AG10803 (cell line): ENCODE measurements around the gene MAP2K6.

ENCODE experiments used
- DNase-seq: peaks from one replicate; pipeline ENCODE4 v3.0.0; 2010; ENCODE audit warnings: low read depth
- H3K4me3 ChIP-seq: 2 replicates; pipeline ENCODE4 v1.5.1; 2011; ENCODE audit warnings: mild to moderate bottlenecking, low read length, control low read depth
- TF ChIP-seq, protein P1 (sequence below): conservative IDR thresholded peaks from 2 replicates; pipeline ENCODE4 v1.5.1; 2011; ENCODE audit warnings: mild to moderate bottlenecking, low read length, control low read depth, inconsistent platforms

MAP2K6 gene

DNA sequence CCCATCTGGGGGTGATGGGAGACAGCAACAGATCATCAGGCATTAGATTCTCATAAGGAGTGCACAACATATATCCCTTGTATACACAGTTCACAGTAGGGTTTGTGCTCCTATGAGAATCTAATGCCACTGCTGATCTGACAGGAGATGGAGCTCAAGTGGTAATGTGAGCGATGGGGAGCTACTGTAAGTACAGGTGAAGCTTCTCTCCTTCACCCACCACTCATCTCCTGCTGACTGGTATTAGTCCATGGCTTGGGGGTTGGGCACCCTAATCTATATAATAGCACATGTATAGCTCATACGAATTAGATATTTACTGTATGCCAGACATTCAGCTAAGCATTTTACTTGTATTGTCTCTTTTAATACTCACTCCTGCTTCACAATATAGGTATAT, 101.7 kb downstream of the MAP2K6 start:
- no peak for DNase-seq
- TF ChIP-seq, protein P1, sequence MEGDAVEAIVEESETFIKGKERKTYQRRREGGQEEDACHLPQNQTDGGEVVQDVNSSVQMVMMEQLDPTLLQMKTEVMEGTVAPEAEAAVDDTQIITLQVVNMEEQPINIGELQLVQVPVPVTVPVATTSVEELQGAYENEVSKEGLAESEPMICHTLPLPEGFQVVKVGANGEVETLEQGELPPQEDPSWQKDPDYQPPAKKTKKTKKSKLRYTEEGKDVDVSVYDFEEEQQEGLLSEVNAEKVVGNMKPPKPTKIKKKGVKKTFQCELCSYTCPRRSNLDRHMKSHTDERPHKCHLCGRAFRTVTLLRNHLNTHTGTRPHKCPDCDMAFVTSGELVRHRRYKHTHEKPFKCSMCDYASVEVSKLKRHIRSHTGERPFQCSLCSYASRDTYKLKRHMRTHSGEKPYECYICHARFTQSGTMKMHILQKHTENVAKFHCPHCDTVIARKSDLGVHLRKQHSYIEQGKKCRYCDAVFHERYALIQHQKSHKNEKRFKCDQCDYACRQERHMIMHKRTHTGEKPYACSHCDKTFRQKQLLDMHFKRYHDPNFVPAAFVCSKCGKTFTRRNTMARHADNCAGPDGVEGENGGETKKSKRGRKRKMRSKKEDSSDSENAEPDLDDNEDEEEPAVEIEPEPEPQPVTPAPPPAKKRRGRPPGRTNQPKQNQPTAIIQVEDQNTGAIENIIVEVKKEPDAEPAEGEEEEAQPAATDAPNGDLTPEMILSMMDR: no peak
- no peak overlapping the region for H3K4me3 ChIP-seq

DNA sequence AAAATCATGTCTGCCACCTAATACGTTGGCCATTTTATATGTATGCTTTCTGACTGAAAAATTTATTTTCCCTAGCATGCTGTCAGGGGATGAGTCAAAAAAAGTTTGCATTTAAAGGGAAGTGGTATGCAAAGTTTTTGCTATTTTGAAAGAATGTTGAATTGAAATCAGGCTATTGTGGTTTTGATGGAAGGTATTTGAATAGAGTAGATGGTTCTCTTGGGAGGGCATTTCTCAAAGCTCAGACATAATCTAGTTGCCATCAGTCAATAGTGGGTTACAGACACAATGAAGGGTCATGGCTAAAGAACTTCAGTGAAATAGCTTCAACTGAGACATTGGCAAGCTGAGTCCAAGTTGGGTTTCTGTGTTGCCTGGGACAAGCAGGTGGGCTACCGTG, 102.4 kb downstream of the MAP2K6 start:
- DNase-seq: peak; percentile 49
- TF ChIP-seq, protein P1: no peak
- H3K4me3 ChIP-seq: no peak overlapping the region

DNA sequence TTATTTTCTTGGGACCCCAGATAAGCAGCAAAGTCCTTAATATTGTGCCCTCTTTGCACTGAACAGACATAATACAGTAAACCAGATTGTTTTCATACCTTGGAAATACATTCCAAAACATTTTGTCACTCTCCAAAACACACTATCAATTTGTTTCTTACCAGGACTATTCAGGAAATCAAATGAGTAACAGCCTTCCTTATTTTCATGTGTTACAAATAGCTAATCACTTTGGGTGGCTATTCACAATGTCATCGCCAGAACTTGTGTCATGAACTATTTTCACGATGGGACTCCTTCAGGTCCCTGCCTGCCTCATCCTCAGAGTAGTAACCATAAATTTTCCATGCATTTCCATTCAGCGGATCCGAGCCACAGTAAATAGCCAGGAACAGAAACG, 104.5 kb downstream of the MAP2K6 start:
- TF ChIP-seq, protein P1: no peak
- DNase-seq: peak; percentile 5
- no peak overlapping the region for H3K4me3 ChIP-seq

DNA sequence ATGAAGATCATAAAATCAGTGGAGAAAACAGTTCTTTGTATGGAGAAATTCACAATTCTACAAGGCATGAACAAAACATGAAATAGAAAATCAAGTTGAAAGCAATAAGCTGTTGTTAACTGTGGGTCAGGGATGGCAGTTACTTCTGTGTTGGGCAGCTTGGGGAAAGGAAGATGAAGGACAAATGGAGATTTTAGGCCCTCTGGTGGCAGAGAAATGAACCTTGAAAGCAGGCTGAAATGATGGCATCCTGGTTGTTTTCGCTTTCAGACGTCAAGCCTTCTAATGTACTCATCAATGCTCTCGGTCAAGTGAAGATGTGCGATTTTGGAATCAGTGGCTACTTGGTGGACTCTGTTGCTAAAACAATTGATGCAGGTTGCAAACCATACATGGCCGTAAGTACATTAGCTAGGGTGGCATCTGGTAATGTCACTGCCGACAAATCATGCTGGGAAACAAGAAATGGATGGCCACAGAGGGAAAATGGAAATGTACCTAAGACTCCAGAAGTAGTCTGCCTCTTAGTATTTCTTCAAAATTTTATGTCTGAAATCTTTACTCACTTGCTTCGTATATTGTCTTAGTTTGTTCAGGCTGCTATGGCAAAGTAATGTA, 108.9 kb downstream of the MAP2K6 start:
- DNase-seq: peak; percentile 73

DNA sequence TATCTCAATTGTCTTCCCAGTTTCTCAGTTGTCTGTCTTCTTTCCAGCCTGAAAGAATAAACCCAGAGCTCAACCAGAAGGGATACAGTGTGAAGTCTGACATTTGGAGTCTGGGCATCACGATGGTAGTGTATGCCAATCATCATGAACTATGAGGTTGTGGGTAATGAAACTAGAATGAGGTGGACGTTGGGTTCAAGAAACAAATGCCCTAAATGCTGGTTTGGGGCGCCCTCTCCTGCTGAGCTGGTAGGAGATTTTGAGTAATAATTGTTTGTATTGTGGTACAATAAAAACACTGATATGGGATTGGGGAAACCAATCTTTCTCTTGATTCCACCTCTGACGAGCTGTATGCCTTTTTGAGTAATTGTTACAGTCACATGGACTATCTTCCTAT, 110.4 kb downstream of the MAP2K6 start:
- H3K4me3 ChIP-seq: no peak overlapping the region
- TF ChIP-seq, protein P1: peak; percentile 20; the same call in 1 of the 2 replicates
- DNase-seq: no peak

More for the DNA sequence above, 108.9 kb downstream of the MAP2K6 start:
- peak overlapping the region; percentile 40 for H3K4me3 ChIP-seq
- TF ChIP-seq, protein P1: peak; percentile 93

DNA sequence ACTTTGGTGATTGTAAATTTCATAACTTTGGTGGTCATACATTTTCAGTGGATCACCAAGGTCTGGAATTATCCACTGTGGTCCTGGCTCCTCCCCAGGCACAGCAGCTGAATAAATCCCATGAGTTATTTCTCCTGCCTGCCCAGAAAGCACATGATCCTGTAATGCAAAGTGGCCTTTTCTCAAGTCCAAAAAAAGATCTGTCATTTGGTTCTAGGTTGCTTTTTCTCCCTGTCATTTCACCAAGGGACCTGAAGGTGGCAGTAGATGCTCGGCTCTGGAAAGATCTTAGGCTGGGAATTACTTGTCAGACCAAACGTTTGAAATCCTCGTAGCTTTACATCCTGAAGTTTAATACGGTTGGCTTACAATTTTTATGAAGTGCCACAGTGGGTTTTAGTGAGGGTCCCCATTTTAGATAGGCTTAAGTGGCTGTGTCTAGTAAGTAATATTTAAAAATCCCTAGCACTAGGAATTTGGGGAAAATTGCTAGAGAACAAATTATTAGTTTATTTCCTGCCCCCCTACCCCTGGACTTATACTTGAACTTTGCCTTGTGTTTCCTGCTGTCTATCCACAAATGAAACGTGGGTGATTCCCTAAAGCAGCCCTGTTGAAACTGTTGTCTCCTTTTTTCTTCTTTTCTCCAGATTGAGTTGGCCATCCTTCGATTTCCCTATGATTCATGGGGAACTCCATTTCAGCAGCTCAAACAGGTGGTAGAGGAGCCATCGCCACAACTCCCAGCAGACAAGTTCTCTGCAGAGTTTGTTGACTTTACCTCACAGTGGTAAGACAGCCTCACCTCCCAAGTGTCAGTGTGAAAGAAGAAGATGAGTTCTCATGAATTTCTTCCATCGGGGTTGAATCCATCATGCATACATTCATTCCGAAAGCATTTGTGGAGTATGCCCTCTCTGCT, 111.7 kb downstream of the MAP2K6 start:
- H3K4me3 ChIP-seq: no peak overlapping the region
- TF ChIP-seq, protein P1: peak; percentile 99
- DNase-seq: peak; percentile 68
